GM18517 (cell line): ENCODE measurements around the gene ARID3A.

Experiments used
- ATAC-seq: cut with Tn5 transposase; IDR thresholded peaks from one replicate; pipeline ENCODE4 v1.9.1; 2021; ENCODE audit warnings: mild to moderate bottlenecking, moderate library complexity; ENCODE audit not compliant: unreplicated experiment

ARID3A gene

GRCh38 chr19:929203-929890 lies 3.5 kb downstream of the ARID3A start:
- no peak for ATAC-seq

- ATAC-seq: no peak
Observed at GRCh38 chr19:929891-930258, 4.0 kb downstream of the ARID3A start.

GRCh38 chr19:931860-932647 lies 6.2 kb downstream of the ARID3A start:
- no peak for ATAC-seq

GRCh38 chr19:932648-933552 lies 7.1 kb downstream of the ARID3A start:
- ATAC-seq: no peak

- ATAC-seq: no peak
Observed at GRCh38 chr19:933553-933882, 7.7 kb downstream of the ARID3A start.

GRCh38 chr19:934197-934840 lies 8.5 kb downstream of the ARID3A start:
- ATAC-seq: no peak

- no peak for ATAC-seq
Observed at GRCh38 chr19:934865-935479, 9.1 kb downstream of the ARID3A start.

- no peak for ATAC-seq
Observed at GRCh38 chr19:936175-936546, 10.3 kb downstream of the ARID3A start.

GRCh38 chr19:937259-937694 lies 11.4 kb downstream of the ARID3A start:
- no peak for ATAC-seq

- no peak for ATAC-seq
Observed at GRCh38 chr19:938233-938923, 12.5 kb downstream of the ARID3A start.

GRCh38 chr19:939439-939838 lies 13.6 kb downstream of the ARID3A start:
- no peak for ATAC-seq

GRCh38 chr19:939922-940321 lies 14.1 kb downstream of the ARID3A start:
- no peak for ATAC-seq

- peak; percentile 43 for ATAC-seq
Observed at GRCh38 chr19:940591-941291, 14.9 kb downstream of the ARID3A start.

GRCh38 chr19:941292-942132 lies 15.7 kb downstream of the ARID3A start:
- ATAC-seq: no peak

GRCh38 chr19:942133-942645 lies 16.4 kb downstream of the ARID3A start:
- ATAC-seq: no peak

- ATAC-seq: no peak
Observed at GRCh38 chr19:943551-944170, 17.8 kb downstream of the ARID3A start.

- no peak for ATAC-seq
Observed at GRCh38 chr19:944171-944567, 18.3 kb downstream of the ARID3A start.

GRCh38 chr19:944663-945241 lies 18.9 kb downstream of the ARID3A start:
- no peak for ATAC-seq
